OCI-LY7 (cell line): Measurements from ENCODE around the gene SLC17A7. TPM values are rescaled to one million over a fixed set of nuclear protein-coding genes. Genes with fewer than 3 reads are reported as not detected.

Source experiments
- BruUV-seq: library from RNA; stranded (reverse); fragments of 400-500 nt; replicated peaks from 2 replicates; lab custom pipeline; 2021; lab: Mats Ljungman, UMichigan
- CTCF ChIA-PET: fragments of 300-600 bp; sonication (Branson Sonifier 250); formaldehyde crosslinking; loops from one replicate; lab custom pipeline; 2022; ENCODE audit warnings: antibody characterized with exemption; ENCODE audit not compliant: unreplicated experiment; lab: Charles Lee
- POLR2A ChIA-PET: fragments of 300-600 bp; sonication (Branson Sonifier 250); formaldehyde crosslinking; loops from one replicate; lab custom pipeline; 2022; ENCODE audit warnings: antibody characterized with exemption; lab: Charles Lee
- DNase-seq: peaks from one replicate; pipeline ENCODE4 v3.0.0-alpha.2; 2015; ENCODE audit warnings: low spot score
- H2AFZ ChIP-seq: fragments of 200-600 bp; sonication (generic), shearing (Covaris generic); 2 replicates; pipeline ENCODE4 v1.6.1; 2014; ENCODE audit warnings: mild to moderate bottlenecking, antibody characterized with exemption, low read length, moderate library complexity
- H3K27ac ChIP-seq: fragments of 200-600 bp; sonication (generic); 2 replicates; pipeline ENCODE4 v1.5.1; 2014; ENCODE audit warnings: mixed run types, low read depth, mild to moderate bottlenecking, moderate library complexity, low read length, inconsistent platforms; ENCODE audit not compliant: poor library complexity, severe bottlenecking
- H3K36me3 ChIP-seq: fragments of 200-600 bp; sonication (generic); 2 replicates; pipeline ENCODE4 v1.6.1; 2014; ENCODE audit warnings: mild to moderate bottlenecking, antibody characterized with exemption, low read length, moderate library complexity, mixed read lengths; ENCODE audit not compliant: insufficient read depth
- H3K4me1 ChIP-seq: fragments of 200-600 bp; sonication (generic); 2 replicates; pipeline ENCODE4 v1.5.1; 2014; ENCODE audit warnings: mild to moderate bottlenecking, low read length; ENCODE audit not compliant: insufficient read depth, poor library complexity, severe bottlenecking
- H3K4me2 ChIP-seq: fragments of 200-600 bp; sonication (generic); 2 replicates; pipeline ENCODE4 v1.6.1; 2014; ENCODE audit warnings: mild to moderate bottlenecking, low read length
- H3K4me3 ChIP-seq: fragments of 200-600 bp; sonication (generic); 2 replicates; pipeline ENCODE4 v1.5.1; 2014; ENCODE audit warnings: mild to moderate bottlenecking, low read depth, low read length; ENCODE audit not compliant: poor library complexity, severe bottlenecking
- H3K79me2 ChIP-seq: fragments of 200-600 bp; sonication (generic); 2 replicates; pipeline ENCODE4 v1.6.1; 2016; ENCODE audit warnings: low read depth, mild to moderate bottlenecking, low read length, moderate library complexity, mixed read lengths; ENCODE audit not compliant: insufficient read depth
- H3K9me2 ChIP-seq: fragments of 200-600 bp; sonication (generic); 2 replicates; pipeline ENCODE4 v1.6.1; 2016; ENCODE audit warnings: mild to moderate bottlenecking, low read length, mixed read lengths; ENCODE audit not compliant: insufficient read depth
- H3K9me3 ChIP-seq: fragments of 200-600 bp; sonication (generic); 2 replicates; pipeline ENCODE4 v1.6.1; 2014; ENCODE audit warnings: mild to moderate bottlenecking, mixed run types, low read length, mixed read lengths
- H4K20me1 ChIP-seq: fragments of 200-600 bp; sonication (generic); 2 replicates; pipeline ENCODE4 v1.6.1; 2014; ENCODE audit warnings: mild to moderate bottlenecking, antibody characterized with exemption, low read length, moderate library complexity, mixed read lengths; ENCODE audit not compliant: insufficient read depth
- CTCF ChIP-seq: fragments of 200-600 bp; sonication (generic); conservative IDR thresholded peaks from 2 replicates; pipeline ENCODE4 v1.5.1; 2014; ENCODE audit warnings: mild to moderate bottlenecking, antibody characterized with exemption, low read length, moderate library complexity, mixed read lengths
- EZH2phosphoT487 ChIP-seq: fragments of 200-600 bp; sonication (generic); IDR thresholded peaks from 2 replicates; pipeline ENCODE4 v1.6.1; 2018; ENCODE audit warnings: low read depth, borderline replicate concordance, mild to moderate bottlenecking, mixed run types, antibody characterized with exemption, low read length, moderate library complexity, mixed read lengths
- intact Hi-C: fragments of 100-400 bp; cut with micrococcal nuclease; formaldehyde crosslinking; loops from one replicate; pipeline ENCODE4 v1.10.0; 2022; ENCODE audit not compliant: unreplicated experiment
- total RNA-seq, 2 experiments: library from RNA; depleted of rRNA in 1 of 2; stranded (reverse); fragments of >200 nt in 1 of 2; shearing (Covaris generic) in 1 of 2; gene quantifications; 2 replicates each; pipeline ENCODE4 v1.2.3, GENCODE V29; 2014 to 2022

SLC17A7 gene
- total RNA-seq, 2 experiments from 2014 or later = 1.3 TPM

- Histone ChIP-seq H3K4me3 (no peak overlapping the region), H3K79me2 (no peaks in the 10 kb centered on the region), H3K36me3 (no peaks in the 10 kb centered on the region), H3K9me3 (no peaks in the 10 kb centered on the region), H2AFZ (0 out of 2 replicates have a peak overlapping the region, but pooled peaks have one; percentile 6), H4K20me1 (no peaks in the 10 kb centered on the region), H3K27ac (no peak overlapping the region), H3K4me2 (peak overlapping the region; percentile 44; the same call in 1 of the 2 replicates), H3K9me2 (no peaks in the 10 kb centered on the region), H3K4me1 (peaks cover 18% of the 10 kb centered on the region)
- TF ChIP-seq EZH2phosphoT487 = no peak
- no peak for TF ChIP-seq CTCF
- DNase-seq = no peak
- ChIA-PET CTCF (no interaction called here), POLR2A (interaction anchor here (0.9 kb wide), 1 partner anchor 24 kb away, joined by 4 read pairs; no protein-coding TSS in a partner anchor)
- intact Hi-C loops = no loop called here
- BruUV-seq = no TSS peak
Observed at GRCh38 chr19:49435670-49436069, 5.7 kb downstream of the SLC17A7 start.

DNA sequence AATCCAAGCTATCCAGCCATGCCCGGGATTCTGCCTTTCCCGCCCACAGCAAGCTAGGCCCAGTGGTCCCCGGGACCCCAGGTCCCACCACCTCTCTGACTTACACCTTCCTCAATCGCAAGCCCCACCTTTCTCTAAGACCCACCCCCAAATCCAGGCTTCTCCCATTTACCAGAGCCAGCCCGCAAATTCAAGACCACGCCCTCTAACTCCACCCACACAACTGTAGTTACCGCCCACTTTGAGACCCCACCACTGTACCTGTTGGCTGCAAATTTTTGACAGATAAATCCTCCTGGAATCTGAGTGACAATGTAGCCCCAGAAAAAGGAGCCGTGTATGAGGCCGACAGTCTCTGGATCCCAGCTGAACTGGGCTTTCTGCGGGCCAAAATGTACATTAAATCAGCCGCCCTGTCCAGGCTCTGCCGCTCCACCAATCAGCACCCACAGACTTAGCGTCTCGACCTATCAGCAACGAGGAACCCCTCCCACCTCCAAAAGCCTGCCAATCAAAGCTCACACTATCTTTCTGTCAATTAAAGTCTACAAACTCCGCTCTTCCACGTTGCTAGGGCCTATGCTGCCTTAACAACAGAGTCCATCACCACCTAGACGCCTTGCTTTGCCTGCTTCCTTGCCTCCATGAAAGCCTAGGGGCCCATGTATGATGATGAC is 6.3 kb downstream of the SLC17A7 start:
- TF ChIP-seq CTCF (no peak), EZH2phosphoT487 (no peak)
- no TSS peak for BruUV-seq

GRCh38 chr19:49433240-49433901 is 8.0 kb downstream of the SLC17A7 start:
- Histone ChIP-seq H3K27ac (no peak overlapping the region), H3K79me2 (no peaks in the 10 kb centered on the region), H3K9me3 (no peaks in the 10 kb centered on the region), H3K4me3 (no peak overlapping the region), H3K4me2 (no peak overlapping the region), H3K4me1 (peaks cover 28% of the 10 kb centered on the region), H3K9me2 (no peaks in the 10 kb centered on the region), H4K20me1 (no peaks in the 10 kb centered on the region), H3K36me3 (no peaks in the 10 kb centered on the region), H2AFZ (no peak overlapping the region)
- ChIA-PET CTCF (no interaction called here), POLR2A (no interaction called here)
- DNase-seq = no peak
- no TSS peak for BruUV-seq
- TF ChIP-seq CTCF (no peak), EZH2phosphoT487 (no peak)
- intact Hi-C loops = no loop called here

More for the DNA sequence above, 6.3 kb downstream of the SLC17A7 start:
- no peak overlapping the region for H3K4me2 ChIP-seq
- intact Hi-C loops = no loop called here
- ChIA-PET CTCF (no interaction called here), POLR2A (no interaction called here)
- no peak overlapping the region for H3K4me3 ChIP-seq
- peaks cover 24% of the 10 kb centered on the region for H3K4me1 ChIP-seq
- H2AFZ ChIP-seq = no peak overlapping the region
- no peak overlapping the region for H3K27ac ChIP-seq
- no peaks in the 10 kb centered on the region for H3K79me2 ChIP-seq
- no peaks in the 10 kb centered on the region for H3K9me3 ChIP-seq
- DNase-seq = no peak
- H3K9me2 ChIP-seq = no peaks in the 10 kb centered on the region
- no peaks in the 10 kb centered on the region for H3K36me3 ChIP-seq
- H4K20me1 ChIP-seq = no peaks in the 10 kb centered on the region
